Stimulated activated CD8-positive, alpha-beta memory T cell treated with anti-CD3 and anti-CD28 coated beads, Interleukin-4, amount 100 ng/mL, for 1 hour (primary cell): ENCODE data around the gene ARHGAP8.

Experiments used
- DNase-seq, 2 donors: peaks; one replicate each; pipeline ENCODE4 v3.0.0-alpha.2; 2020; ENCODE audit warnings: low read depth in 2 of 2, low spot score in 1 of 2

The ARHGAP8 gene

DNA sequence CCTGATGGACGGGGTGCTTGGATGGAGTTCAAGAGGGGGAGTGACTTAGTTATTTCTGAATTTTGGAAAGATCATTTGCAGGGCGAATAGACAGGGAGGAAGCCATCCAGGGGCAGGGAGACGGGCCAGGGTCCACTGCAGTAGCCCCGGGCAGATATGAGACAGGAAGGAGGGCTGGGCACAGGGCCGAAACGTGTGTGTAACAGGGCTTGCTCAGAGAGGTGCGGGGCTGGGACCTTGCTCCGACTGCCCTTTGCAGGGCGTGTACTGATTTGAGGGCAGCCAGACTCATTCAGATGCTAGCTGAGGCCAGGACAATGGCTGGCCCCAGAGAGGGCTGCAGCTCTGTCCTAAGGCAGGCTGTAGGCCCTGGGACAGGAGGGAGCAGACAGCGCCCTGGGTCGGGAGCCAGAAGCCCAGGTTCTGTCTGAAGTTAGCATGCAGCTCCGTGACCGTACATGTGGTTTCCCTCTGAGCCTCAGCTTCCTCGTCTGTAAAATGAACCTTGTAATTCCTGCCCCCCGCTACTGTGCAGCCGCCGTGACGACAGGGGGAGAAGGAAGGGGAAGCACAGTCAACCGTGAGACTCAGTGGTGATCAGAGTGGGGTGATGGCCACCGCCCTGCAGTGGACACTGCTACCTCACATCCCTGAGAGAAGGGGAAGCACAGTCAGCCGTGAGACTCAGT, 154.0 kb downstream of the ARHGAP8 start:
- DNase-seq = no peak

DNA sequence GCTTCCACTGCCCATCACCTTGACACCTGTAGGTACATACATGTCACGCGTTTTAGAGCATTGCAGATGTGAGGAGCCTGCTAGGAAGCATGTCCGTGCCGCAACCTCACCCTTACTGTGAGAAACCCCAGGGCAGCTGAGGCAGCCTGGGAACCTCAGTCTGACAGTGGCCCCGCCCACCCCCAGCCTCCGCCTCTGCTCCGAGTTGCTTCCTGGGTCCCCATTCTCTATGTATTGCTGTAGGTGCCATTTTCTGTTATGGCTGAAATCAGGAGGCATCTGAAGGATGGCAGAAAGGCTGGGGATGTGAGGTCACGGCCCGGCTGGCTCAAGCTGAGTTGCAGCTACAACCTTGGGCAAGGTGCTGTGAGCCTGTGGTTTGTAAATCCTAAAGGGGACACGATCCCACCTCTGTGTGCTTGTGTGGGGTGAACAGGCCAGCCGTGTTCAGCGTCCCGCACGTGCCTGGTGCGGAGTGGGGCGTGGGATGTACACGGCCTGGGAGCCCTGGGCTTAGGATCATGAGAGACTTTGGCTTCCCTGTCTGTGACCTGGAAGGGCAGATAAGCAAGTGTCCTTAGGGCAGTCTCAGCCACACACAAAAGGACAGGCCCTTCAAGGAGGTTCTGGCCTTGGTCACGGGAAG, 154.7 kb downstream of the ARHGAP8 start:
- DNase-seq = no peak

DNA sequence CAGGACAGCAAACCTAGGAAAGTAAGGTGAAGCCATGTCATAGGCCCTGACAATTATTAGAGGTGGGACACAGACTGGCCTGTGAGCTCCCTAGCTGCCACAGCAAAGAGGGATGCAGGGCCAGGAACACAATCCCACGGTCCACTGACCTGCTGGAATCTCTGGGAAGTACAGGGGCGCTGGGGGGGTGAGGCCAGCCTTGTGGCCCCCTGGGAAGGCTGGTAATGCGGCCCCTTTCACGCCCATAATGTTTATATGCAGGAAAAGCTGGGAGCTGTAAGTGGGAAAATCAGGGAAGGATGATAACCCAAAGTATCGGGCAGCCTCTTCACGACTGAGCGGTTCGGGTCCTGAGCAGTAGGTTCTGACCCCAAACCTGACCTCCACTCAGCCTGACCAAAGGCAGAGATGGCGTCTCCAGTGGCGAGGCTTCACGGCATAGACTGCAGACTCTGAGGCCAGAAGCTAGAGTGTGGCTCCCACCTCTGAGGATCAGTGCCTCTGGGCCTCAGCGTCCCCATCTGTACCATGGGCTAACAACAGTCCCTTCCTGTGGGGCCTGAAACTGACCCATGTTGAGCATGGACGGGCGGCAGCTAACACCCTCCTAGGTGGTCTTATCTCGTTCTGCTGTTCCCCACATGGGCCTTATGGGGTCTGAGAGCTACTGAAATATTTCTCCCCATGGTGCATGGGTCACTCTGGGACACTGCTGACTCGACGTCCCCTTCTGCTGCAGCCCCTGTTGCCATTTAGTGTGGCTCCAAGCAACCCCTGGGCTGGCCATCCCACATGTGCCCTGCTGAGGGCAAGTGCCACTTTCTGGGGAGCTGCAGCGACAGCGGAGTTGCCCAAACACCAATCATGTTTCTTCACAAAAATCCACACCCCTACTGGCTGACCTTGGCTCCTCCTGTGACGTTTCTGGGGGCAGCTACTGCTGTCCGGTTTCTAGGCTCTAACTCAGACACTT, 155.7 kb downstream of the ARHGAP8 start:
- DNase-seq = no peak

GRCh38 chr22:44909241-44909640, 156.9 kb downstream of the ARHGAP8 start:
- DNase-seq = no peak
